ENCODE results near the gene RBM17.

DNA sequence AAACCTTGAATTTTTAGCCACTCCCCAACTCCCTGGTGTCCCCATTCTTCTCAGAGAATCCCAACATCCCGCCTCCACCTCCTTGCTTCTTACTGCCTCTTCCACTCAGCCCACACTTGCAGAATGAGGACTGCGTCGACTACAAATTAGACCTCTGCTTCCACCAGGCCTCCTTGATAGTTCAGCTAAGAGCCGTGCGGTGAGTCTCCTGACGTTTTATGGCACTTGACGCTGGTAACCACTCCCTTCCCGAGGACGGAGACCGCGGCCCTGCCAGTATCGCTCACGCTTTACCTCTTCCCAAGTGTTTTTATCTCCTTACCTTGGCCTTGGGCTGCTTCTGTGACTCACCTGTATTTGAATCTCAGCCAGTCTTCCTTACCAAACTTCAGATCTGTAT is 31.1 kb downstream of the RBM17 start:
- TF ChIP-seq SIN3A (IDR thresholded peaks at IDR 0.05; ENCODE audit: low read depth) (no peak), EGR1 (IDR thresholded peaks at IDR 0.05; ENCODE audit: low read depth) (no peak), CEBPB (IDR thresholded peaks at IDR 0.05; ENCODE audit: low read depth) (no peak), ZFX (IDR thresholded peaks at IDR 0.05) (no peak), POLR2AphosphoS5 (IDR thresholded peaks at IDR 0.05; ENCODE audit: low read depth, low read length) (no peak)
- TF ChIP-seq, protein P1, sequence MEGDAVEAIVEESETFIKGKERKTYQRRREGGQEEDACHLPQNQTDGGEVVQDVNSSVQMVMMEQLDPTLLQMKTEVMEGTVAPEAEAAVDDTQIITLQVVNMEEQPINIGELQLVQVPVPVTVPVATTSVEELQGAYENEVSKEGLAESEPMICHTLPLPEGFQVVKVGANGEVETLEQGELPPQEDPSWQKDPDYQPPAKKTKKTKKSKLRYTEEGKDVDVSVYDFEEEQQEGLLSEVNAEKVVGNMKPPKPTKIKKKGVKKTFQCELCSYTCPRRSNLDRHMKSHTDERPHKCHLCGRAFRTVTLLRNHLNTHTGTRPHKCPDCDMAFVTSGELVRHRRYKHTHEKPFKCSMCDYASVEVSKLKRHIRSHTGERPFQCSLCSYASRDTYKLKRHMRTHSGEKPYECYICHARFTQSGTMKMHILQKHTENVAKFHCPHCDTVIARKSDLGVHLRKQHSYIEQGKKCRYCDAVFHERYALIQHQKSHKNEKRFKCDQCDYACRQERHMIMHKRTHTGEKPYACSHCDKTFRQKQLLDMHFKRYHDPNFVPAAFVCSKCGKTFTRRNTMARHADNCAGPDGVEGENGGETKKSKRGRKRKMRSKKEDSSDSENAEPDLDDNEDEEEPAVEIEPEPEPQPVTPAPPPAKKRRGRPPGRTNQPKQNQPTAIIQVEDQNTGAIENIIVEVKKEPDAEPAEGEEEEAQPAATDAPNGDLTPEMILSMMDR (IDR thresholded peaks at IDR 0.05 in 2 of 3, conservative IDR thresholded peaks at IDR 0.05 in 1 of 3; ENCODE audit: borderline replicate concordance in 1 of 3, insufficient read depth in 1 of 3, low read depth in 2 of 3, low read length in 2 of 3): no peak

Data from HCT116 (cell line).